Thoracic aorta (tissue), 2 donors: ENCODE results near the gene ZIC2. TPM values are rescaled to one million over a fixed set of nuclear protein-coding genes. Genes with fewer than 3 reads are reported as not detected.
"Not testable (repeated sequence)": the region's sequence is repeated elsewhere in the genome, so short reads cannot be mapped to it uniquely, and the experiment has no call there.

Experiments used
- ATAC-seq: fragments of 150-250 bp; one replicate; pipeline ENCODE4 v1.8.0; 2017; ENCODE audit warnings: low read depth; ENCODE audit not compliant: insufficient number of reproducible peaks, low FRiP score
- DNase-seq: peaks from one replicate; pipeline ENCODE4 v3.0.0-alpha.2; 2020; ENCODE audit warnings: low spot score
- H3K27ac ChIP-seq, 2 donors: fragments of 200-600 bp; sonication (generic); 1 replicate in 1 of 2; 2 replicates in 1 of 2; pipeline ENCODE4 v1.5.1; 2016; ENCODE audit warnings: mild to moderate bottlenecking in 2 of 2, moderate library complexity in 2 of 2
- H3K27me3 ChIP-seq: fragments of 200-600 bp; sonication (generic); replicated peaks from 2 replicates; pipeline ENCODE4 v1.6.0; 2016; ENCODE audit warnings: mild to moderate bottlenecking; ENCODE audit not compliant: insufficient read depth
- H3K36me3 ChIP-seq: fragments of 200-600 bp; sonication (generic); one replicate; pipeline ENCODE4 v1.5.1; 2016
- H3K4me1 ChIP-seq, 2 donors: fragments of 200-600 bp; sonication (generic); 1 replicate in 1 of 2; 2 replicates in 1 of 2; pipeline versions ENCODE4 v1.5.1 to v1.6.0; 2016; ENCODE audit warnings: low read depth in 2 of 2, mild to moderate bottlenecking in 1 of 2; ENCODE audit not compliant: control insufficient read depth in 1 of 2
- H3K4me3 ChIP-seq: fragments of 200-600 bp; sonication (generic); 2 replicates; pipeline ENCODE4 v1.5.1; 2016; ENCODE audit warnings: mild to moderate bottlenecking
- H3K9me3 ChIP-seq: fragments of 200-600 bp; sonication (generic); 2 replicates; pipeline ENCODE4 v1.5.1; 2016
- CTCF ChIP-seq: fragments of 200-600 bp; sonication (generic); IDR thresholded peaks from one replicate; pipeline ENCODE4 v1.5.1; 2019; ENCODE audit warnings: antibody characterized with exemption
- total RNA-seq, 2 donors: library from RNA; depleted of rRNA; stranded (reverse); fragments of >200 nt; gene quantifications; one replicate each; pipeline versions ENCODE4 v1.1.0 to v1.2.3, GENCODE V29; 2016

ZIC2 gene
- total RNA-seq, 2 donors from 2014 or later = not detected

GRCh38 chr13:100014621-100015020 lies 33.0 kb downstream of the ZIC2 start:
- no peak for TF ChIP-seq CTCF
- H3K9me3 ChIP-seq = no peaks in the 10 kb centered on the region
- no peak overlapping the region for H3K27ac ChIP-seq
- H3K4me3 ChIP-seq = no peak overlapping the region
- no peaks in the 10 kb centered on the region for H3K27me3 ChIP-seq
- no peak for ATAC-seq
- no peaks in the 10 kb centered on the region for H3K36me3 ChIP-seq
- H3K4me1 ChIP-seq = no peaks in the 10 kb centered on the region
- no peak for DNase-seq

GRCh38 chr13:100019780-100020356 lies 38.3 kb downstream of the ZIC2 start:
- H3K9me3 ChIP-seq = no peaks in the 10 kb centered on the region
- no peak for TF ChIP-seq CTCF
- no peak for DNase-seq
- no peak overlapping the region for H3K4me3 ChIP-seq
- H3K27me3 ChIP-seq = no peaks in the 10 kb centered on the region
- H3K36me3 ChIP-seq = no peaks in the 10 kb centered on the region
- H3K4me1 ChIP-seq = no peaks in the 10 kb centered on the region
- H3K27ac ChIP-seq = no peak overlapping the region
- no peak for ATAC-seq

- no peak for TF ChIP-seq CTCF
- no peak for DNase-seq
Observed at GRCh38 chr13:100022798-100023197, 41.2 kb downstream of the ZIC2 start.

GRCh38 chr13:100024023-100024422 lies 42.4 kb downstream of the ZIC2 start:
- no peaks in the 10 kb centered on the region for H3K9me3 ChIP-seq
- no peak for TF ChIP-seq CTCF
- H3K27ac ChIP-seq = no peak overlapping the region
- no peaks in the 10 kb centered on the region for H3K4me1 ChIP-seq
- ATAC-seq (no peak), DNase-seq (no peak)
- H3K4me3 ChIP-seq = no peak overlapping the region
- H3K36me3 ChIP-seq = no peaks in the 10 kb centered on the region
- no peaks in the 10 kb centered on the region for H3K27me3 ChIP-seq

More at GRCh38 chr13:100022798-100023197, 41.2 kb downstream of the ZIC2 start:
- Histone ChIP-seq H3K27ac (no peak overlapping the region), H3K4me1 (no peaks in the 10 kb centered on the region), H3K9me3 (no peaks in the 10 kb centered on the region), H3K36me3 (no peaks in the 10 kb centered on the region), H3K27me3 (no peaks in the 10 kb centered on the region), H3K4me3 (no peak overlapping the region)
- no peak for ATAC-seq

- no peak for ATAC-seq
- no peak overlapping the region for H3K4me3 ChIP-seq
- DNase-seq = no peak
- no peaks in the 10 kb centered on the region for H3K36me3 ChIP-seq
- H3K27me3 ChIP-seq = no peaks in the 10 kb centered on the region
- no peaks in the 10 kb centered on the region for H3K4me1 ChIP-seq
- H3K9me3 ChIP-seq = no peaks in the 10 kb centered on the region
- no peak for TF ChIP-seq CTCF
- H3K27ac ChIP-seq = no peak overlapping the region
Observed at GRCh38 chr13:100029933-100030332, 48.3 kb downstream of the ZIC2 start.

- not testable (repeated sequence) for H3K9me3 ChIP-seq, H3K27ac ChIP-seq, H3K27me3 ChIP-seq, H3K4me3 ChIP-seq, H3K36me3 ChIP-seq, ATAC-seq, H3K4me1 ChIP-seq, DNase-seq
Observed at GRCh38 chr13:100032642-100033041, 51.1 kb downstream of the ZIC2 start.
